GM06990 (cell line): ENCODE results near the gene UNC50.

Experiments used
- DNase-seq: peaks from one replicate; pipeline ENCODE4 v3.0.0-alpha.2; 2011; ENCODE audit not compliant: insufficient read length; ENCODE audit errors: extremely low read depth
- H3K27me3 ChIP-seq: replicated peaks from 2 replicates; pipeline ENCODE4 v1.6.0; 2011; ENCODE audit warnings: low read length; ENCODE audit not compliant: control insufficient read depth, insufficient read depth
- H3K36me3 ChIP-seq: 2 replicates; pipeline ENCODE4 v1.5.1; 2011; ENCODE audit warnings: low read length; ENCODE audit not compliant: control insufficient read depth, insufficient read depth
- H3K4me3 ChIP-seq: replicated peaks from 2 replicates; pipeline ENCODE4 v1.5.1; 2011; ENCODE audit warnings: low read depth, mild to moderate bottlenecking, control low read depth, low read length
- TF ChIP-seq, protein P1 (sequence below): IDR thresholded peaks from 2 replicates; pipeline ENCODE4 v1.5.1; 2011; ENCODE audit warnings: low read length, control low read depth, mild to moderate bottlenecking, inconsistent platforms; ENCODE audit not compliant: insufficient read depth, poor library complexity, severe bottlenecking

UNC50 gene, protein sequence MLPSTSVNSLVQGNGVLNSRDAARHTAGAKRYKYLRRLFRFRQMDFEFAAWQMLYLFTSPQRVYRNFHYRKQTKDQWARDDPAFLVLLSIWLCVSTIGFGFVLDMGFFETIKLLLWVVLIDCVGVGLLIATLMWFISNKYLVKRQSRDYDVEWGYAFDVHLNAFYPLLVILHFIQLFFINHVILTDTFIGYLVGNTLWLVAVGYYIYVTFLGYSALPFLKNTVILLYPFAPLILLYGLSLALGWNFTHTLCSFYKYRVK

DNA sequence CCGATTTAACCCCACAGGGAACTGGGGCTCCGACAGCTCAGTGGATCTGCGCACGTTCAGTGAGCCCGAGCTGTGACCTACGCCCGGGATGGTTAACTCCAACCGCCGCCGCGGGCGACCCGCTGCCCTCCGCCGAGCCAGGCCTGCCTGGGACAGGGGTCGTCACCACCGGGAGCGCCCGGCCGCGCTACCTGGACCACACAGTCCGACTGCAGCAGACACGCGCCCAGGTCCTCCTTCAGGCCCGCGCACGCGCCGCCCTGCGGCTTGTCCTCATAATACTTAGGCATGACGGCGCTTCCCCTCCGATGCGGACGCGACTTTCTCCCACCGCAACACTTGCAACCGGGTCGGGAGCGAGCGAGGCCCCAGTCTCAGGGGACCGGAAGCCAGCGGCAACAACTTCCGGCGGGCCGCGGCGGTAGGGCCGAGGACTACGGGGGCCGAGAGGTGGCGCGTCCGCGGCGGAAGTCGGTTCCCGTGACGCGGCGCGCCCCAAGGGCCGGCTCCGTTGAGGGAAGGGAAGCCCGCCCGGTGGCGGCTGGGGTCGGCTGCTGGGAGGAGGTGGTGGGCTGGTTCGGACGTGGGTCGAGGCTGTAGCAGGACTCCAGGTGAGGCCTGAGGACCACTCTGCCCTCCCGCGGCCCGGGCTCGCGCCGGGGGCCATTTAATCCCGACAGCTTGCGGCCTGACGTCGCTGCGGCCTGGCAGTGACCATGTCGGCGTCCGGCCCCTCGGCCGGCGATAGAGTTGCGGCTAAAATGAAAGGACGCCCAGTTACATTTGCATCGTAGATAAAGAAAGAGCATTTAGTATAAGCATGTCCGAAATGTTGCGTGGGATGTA, at the start of gene UNC50, which contains the start of gene COA5:
UNC50 (plus strand) TSS at position 474 of the 846 bp plus-strand sequence. CDS start 1,171 bp downstream, outside the sequence.
COA5 (minus strand) TSS at position 397 of the 846 bp plus-strand sequence; CDS start at position 290, 107 bp downstream.
- DNase-seq, result peak; percentile 95
- peaks cover 2% of the 10 kb centered on the region for H3K36me3 ChIP-seq
- peak within 1 kb of the TSS; percentile 97 for H3K4me3 ChIP-seq
- TF ChIP-seq, protein P1, sequence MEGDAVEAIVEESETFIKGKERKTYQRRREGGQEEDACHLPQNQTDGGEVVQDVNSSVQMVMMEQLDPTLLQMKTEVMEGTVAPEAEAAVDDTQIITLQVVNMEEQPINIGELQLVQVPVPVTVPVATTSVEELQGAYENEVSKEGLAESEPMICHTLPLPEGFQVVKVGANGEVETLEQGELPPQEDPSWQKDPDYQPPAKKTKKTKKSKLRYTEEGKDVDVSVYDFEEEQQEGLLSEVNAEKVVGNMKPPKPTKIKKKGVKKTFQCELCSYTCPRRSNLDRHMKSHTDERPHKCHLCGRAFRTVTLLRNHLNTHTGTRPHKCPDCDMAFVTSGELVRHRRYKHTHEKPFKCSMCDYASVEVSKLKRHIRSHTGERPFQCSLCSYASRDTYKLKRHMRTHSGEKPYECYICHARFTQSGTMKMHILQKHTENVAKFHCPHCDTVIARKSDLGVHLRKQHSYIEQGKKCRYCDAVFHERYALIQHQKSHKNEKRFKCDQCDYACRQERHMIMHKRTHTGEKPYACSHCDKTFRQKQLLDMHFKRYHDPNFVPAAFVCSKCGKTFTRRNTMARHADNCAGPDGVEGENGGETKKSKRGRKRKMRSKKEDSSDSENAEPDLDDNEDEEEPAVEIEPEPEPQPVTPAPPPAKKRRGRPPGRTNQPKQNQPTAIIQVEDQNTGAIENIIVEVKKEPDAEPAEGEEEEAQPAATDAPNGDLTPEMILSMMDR, result no peak
- H3K27me3 ChIP-seq, result no peaks in the 10 kb centered on the region

DNA sequence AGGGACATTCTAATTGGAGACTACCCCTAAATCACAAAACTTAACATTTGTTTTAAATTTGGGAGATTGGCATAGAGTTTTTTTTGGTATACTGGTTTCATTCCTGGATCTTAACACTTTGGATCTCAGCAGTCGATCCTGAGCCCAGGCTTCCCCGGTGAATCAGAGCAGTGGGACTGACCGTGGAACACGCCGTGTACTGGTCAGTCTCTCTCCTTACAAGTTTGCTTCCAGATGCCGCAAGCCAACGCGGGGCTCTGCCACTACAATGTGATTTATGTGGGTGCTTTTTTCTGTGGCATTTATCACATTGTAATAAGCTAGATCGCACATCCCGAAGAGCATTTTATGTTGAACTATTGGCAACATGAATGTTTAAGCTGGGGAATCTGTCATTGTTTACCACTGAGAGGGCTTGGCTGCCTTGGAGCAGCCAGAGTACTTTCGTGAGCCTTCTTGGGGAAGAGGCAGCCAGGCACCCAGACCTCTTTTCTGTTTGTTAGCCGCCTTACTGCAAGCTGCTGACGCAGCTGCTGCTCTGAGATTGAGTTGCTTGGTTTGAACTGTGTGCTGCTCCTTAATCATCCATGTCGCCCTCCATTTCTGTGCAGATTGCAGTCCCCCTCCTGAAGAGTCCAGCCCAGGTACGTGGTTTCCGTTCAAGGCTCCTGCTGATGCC, 49.4 kb upstream of the UNC50 start:
- H3K27me3 ChIP-seq, result no peaks in the 10 kb centered on the region
- no peak overlapping the region for H3K4me3 ChIP-seq
- H3K36me3 ChIP-seq, result peaks cover 36% of the 10 kb centered on the region
- no peak for DNase-seq
- TF ChIP-seq, protein P1, result no peak

DNA sequence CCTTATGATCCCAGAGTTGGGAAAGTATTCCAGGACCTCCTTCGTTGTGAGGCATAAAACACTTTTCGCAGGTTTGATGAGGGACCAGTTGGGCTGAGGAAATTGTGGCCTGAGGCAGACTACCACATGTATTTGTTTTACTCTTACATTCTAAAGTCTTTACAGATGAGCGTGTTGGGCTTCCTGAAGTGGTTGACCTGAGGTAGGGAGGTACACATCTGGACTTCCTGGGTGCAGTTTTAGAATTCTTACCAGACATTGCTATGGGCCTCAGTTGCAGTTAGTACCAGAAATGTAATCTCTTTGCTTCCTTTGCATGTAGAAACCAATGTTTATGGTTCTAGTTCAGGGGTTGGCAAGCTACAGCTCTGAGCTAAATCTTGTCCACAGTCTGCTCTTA, 48.8 kb upstream of the UNC50 start:
- Histone ChIP-seq H3K36me3 (peaks cover 34% of the 10 kb centered on the region), H3K4me3 (no peak overlapping the region), H3K27me3 (no peaks in the 10 kb centered on the region)
- TF ChIP-seq, protein P1, result no peak
- DNase-seq, result no peak

DNA sequence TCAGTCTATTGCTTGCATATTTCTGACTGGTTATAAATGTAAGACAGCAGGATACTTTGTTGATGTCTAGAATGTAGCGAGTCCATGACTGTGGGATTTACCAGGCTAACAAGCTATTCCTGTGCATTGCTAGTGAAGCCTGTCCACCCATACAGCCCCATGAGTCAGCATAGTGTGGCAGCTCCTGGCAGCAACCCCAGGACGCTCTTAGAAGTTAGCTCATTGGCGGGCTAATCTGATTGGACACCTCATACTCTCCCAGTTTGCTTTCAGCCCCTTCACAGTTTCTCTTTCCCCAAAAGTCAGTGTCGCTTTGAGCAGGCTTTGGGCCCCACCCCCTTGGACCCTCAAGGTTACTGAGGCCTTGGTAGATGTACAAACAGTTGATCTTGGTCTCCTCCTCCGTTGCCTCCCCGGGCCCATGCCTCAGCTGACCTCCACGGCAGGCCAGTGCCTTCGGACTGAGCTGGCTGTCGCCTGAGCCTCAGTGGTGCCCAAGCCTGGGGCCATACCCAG, 48.1 kb upstream of the UNC50 start:
- DNase-seq, result no peak
- Histone ChIP-seq H3K4me3 (no peak overlapping the region), H3K36me3 (peaks cover 33% of the 10 kb centered on the region), H3K27me3 (no peaks in the 10 kb centered on the region)
- TF ChIP-seq, protein P1, result no peak

DNA sequence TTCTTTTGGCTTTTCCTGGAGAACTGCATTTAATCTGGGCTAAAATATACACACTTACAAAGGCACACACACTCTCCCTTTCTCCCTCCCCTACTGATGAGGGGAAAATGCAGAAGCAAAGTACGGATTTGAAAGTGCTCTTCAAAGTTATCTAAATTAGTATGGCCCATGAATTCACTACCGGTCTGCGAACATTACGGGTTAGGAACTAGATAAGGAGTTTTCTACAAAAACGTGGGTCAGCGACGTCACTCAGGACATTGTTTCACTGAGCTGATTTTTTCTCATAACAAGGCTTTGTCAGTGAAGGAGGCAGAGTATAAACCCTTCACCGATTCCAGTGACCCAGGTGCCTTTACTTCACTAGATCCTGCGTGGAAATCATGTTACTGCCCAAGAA, 47.4 kb upstream of the UNC50 start:
- TF ChIP-seq, protein P1, result no peak
- no peak for DNase-seq
- H3K36me3 ChIP-seq, result peaks cover 31% of the 10 kb centered on the region
- no peaks in the 10 kb centered on the region for H3K27me3 ChIP-seq
- no peak overlapping the region for H3K4me3 ChIP-seq
